A549 (cell line): ENCODE measurements around the gene WHRN. TPM values are rescaled to one million over a fixed set of nuclear protein-coding genes. Genes with fewer than 3 reads are reported as not detected.

ENCODE experiments used
- ATAC-seq, 2 experiments: fragments of 200-7000 bp in 1 of 2; fragments of >200 bp in 1 of 2; cut with Nextera tagmentation in 1 of 2; cut with Tn5 transposase in 1 of 2; 3 replicates each; pipeline versions ENCODE4 v1.8.0 to v1.9.1; 2018 to 2020; ENCODE audit warnings: mild to moderate bottlenecking in 1 of 2, moderate library complexity in 1 of 2
- CTCF ChIA-PET: fragments of 300-600 bp; sonication (Branson Sonifier 250); formaldehyde crosslinking; extraction: SDS; loops from one replicate; lab custom pipeline; 2021; ENCODE audit warnings: antibody characterized with exemption, inconsistent platforms; lab: Yijun Ruan, JAX
- POLR2A ChIA-PET: fragments of 350-600 bp; formaldehyde crosslinking; extraction: SDS; loops from one replicate; lab custom pipeline; 2021; ENCODE audit warnings: antibody characterized with exemption, inconsistent platforms; lab: Yijun Ruan, JAX
- DNase-seq, 2 experiments: peaks; one replicate each; pipeline versions ENCODE4 v3.0.0 to v3.0.0-alpha.2; 2011 to 2016; ENCODE audit warnings: low read depth in 1 of 2, low spot score in 1 of 2
- FAIRE-seq: peaks from 2 replicates; lab custom pipeline; 2011; peaks lifted over from hg19 to GRCh38; lab: Jason Lieb, UNC
- H3K27ac ChIP-seq, 2 experiments: fragments of >200 bp; sonication (Bioruptor Twin); formaldehyde crosslinking; 3 replicates each; pipeline ENCODE4 v1.5.1; 2016 to 2017
- H3K4me1 ChIP-seq: fragments of >200 bp; sonication (Bioruptor Twin); formaldehyde crosslinking; 3 replicates; pipeline ENCODE4 v1.6.1; 2016
- H3K4me2 ChIP-seq: fragments of >200 bp; sonication (Bioruptor Twin); formaldehyde crosslinking; 3 replicates; pipeline ENCODE4 v1.6.1; 2016
- H3K4me3 ChIP-seq: fragments of >200 bp; sonication (Bioruptor Twin); formaldehyde crosslinking; 3 replicates; pipeline ENCODE4 v1.5.1; 2016
- H3K9me3 ChIP-seq: fragments of >200 bp; sonication (Bioruptor Twin); formaldehyde crosslinking; 3 replicates; pipeline ENCODE4 v1.6.1; 2016
- BCL3 ChIP-seq: fragments of >200 bp; sonication (Bioruptor Twin); formaldehyde crosslinking; IDR thresholded peaks from 3 replicates; pipeline ENCODE4 v1.6.1; 2016
- BHLHE40 ChIP-seq: IDR thresholded peaks from 2 replicates; pipeline ENCODE4 v1.6.1; 2012; ENCODE audit warnings: low read depth, low read length, inconsistent platforms
- CBX8 ChIP-seq: fragments of 200-600 bp; sonication (generic); IDR thresholded peaks from 2 replicates; pipeline ENCODE4 v1.6.1; 2016
- CEBPB ChIP-seq, 2 experiments: fragments of >200 bp in 1 of 2; sonication (Bioruptor Twin) in 1 of 2; formaldehyde crosslinking in 1 of 2; IDR thresholded peaks; 2 replicates each; pipeline ENCODE4 v1.6.1; 2012 to 2016
- EHMT2 ChIP-seq: fragments of 200-600 bp; sonication (generic); IDR thresholded peaks from 2 replicates; pipeline ENCODE4 v1.6.1; 2016; ENCODE audit warnings: antibody characterized with exemption, low read depth, mild to moderate bottlenecking, moderate library complexity
- FOSL2 ChIP-seq, 2 experiments: fragments of 450-650 bp in 1 of 2; fragments of >200 bp in 1 of 2; sonication (Bioruptor Twin) in 1 of 2; formaldehyde crosslinking; IDR thresholded peaks; 2 replicates each; pipeline versions ENCODE4 v1.5.0 to v1.6.1; 2016 to 2020; ENCODE audit warnings: mild to moderate bottlenecking in 1 of 2, moderate library complexity in 1 of 2
- FOXS1 ChIP-seq: fragments of 250-450 bp; sonication (Bioruptor Pico); IDR thresholded peaks from 2 replicates; pipeline ENCODE4 v1.5.0; 2020; ENCODE audit warnings: mild to moderate bottlenecking, moderate library complexity
- HDAC2 ChIP-seq: fragments of 200-600 bp; sonication (generic); IDR thresholded peaks from 2 replicates; pipeline ENCODE4 v1.6.1; 2016
- HMGXB4 ChIP-seq: fragments of 250-450 bp; sonication (Bioruptor Pico); IDR thresholded peaks from 2 replicates; pipeline ENCODE4 v1.5.0; 2021; ENCODE audit warnings: mild to moderate bottlenecking, moderate library complexity, borderline replicate concordance
- HOXB13 ChIP-seq: fragments of 250-450 bp; sonication (Bioruptor Pico); IDR thresholded peaks from 2 replicates; pipeline ENCODE4 v1.5.0; 2020; ENCODE audit warnings: low read depth, mild to moderate bottlenecking, moderate library complexity
- JUN ChIP-seq, 2 experiments: fragments of >200 bp; sonication (Bioruptor Twin); formaldehyde crosslinking; IDR thresholded peaks; 2 replicates in 1 of 2; 3 replicates in 1 of 2; pipeline ENCODE4 v1.6.1; 2016 to 2017
- KDM5A ChIP-seq: fragments of 200-600 bp; sonication (generic); IDR thresholded peaks from 2 replicates; pipeline ENCODE4 v1.6.1; 2016; ENCODE audit warnings: antibody characterized with exemption, mild to moderate bottlenecking
- MAFK ChIP-seq: fragments of 450-650 bp; IDR thresholded peaks from 2 replicates; pipeline ENCODE4 v1.6.1; 2014; ENCODE audit not compliant: partially characterized antibody
- MAZ ChIP-seq: fragments of 150-350 bp; IDR thresholded peaks from 2 replicates; pipeline ENCODE4 v1.6.1; 2014; ENCODE audit warnings: antibody characterized with exemption, low read depth, low read length, borderline replicate concordance
- MYC ChIP-seq: IDR thresholded peaks from 2 replicates; pipeline ENCODE4 v1.6.1; 2012; ENCODE audit warnings: mild to moderate bottlenecking, inconsistent platforms, low read length, improper control_type of control experiment, borderline replicate concordance
- NPAS2 ChIP-seq: fragments of 250-450 bp; sonication (Bioruptor Pico); IDR thresholded peaks from 2 replicates; pipeline ENCODE4 v1.8.0; 2022; ENCODE audit warnings: mild to moderate bottlenecking, moderate library complexity, borderline replicate concordance
- POLR2AphosphoS2 ChIP-seq: conservative IDR thresholded peaks from 2 replicates; pipeline ENCODE4 v1.6.1; 2012; ENCODE audit warnings: low read length, improper control_type of control experiment, inconsistent platforms
- RARB ChIP-seq: fragments of 250-450 bp; sonication (Bioruptor Pico); IDR thresholded peaks from 2 replicates; pipeline ENCODE4 v1.8.0; 2021; ENCODE audit warnings: mild to moderate bottlenecking, moderate library complexity
- REST ChIP-seq: fragments of 200-600 bp; sonication (generic); IDR thresholded peaks from 2 replicates; pipeline ENCODE4 v1.6.1; 2016; ENCODE audit warnings: antibody characterized with exemption, mild to moderate bottlenecking, moderate library complexity
- RFX5 ChIP-seq: fragments of 450-650 bp; IDR thresholded peaks from 2 replicates; pipeline ENCODE4 v1.7.1; 2014; ENCODE audit warnings: antibody characterized with exemption, mild to moderate bottlenecking, moderate library complexity
- SMC3 ChIP-seq: fragments of >200 bp; sonication (Bioruptor Twin); formaldehyde crosslinking; IDR thresholded peaks from 3 replicates; pipeline ENCODE4 v1.6.1; 2018; ENCODE audit warnings: inconsistent platforms
- SREBF2 ChIP-seq: fragments of 450-650 bp; IDR thresholded peaks from 2 replicates; pipeline ENCODE4 v1.6.1; 2014; ENCODE audit warnings: mild to moderate bottlenecking, moderate library complexity
- TFCP2L1 ChIP-seq: fragments of 250-450 bp; sonication (Bioruptor Pico); IDR thresholded peaks from 2 replicates; pipeline ENCODE4 v1.5.0; 2021; ENCODE audit warnings: mild to moderate bottlenecking
- WGBS: methylation state at CpG from one replicate; pipeline ENCODE4 v1.1.6; 2017; ENCODE audit errors: missing lambda C conversion rate; 5-methylcytosine and 5-hydroxymethylcytosine counted together
- polyA plus RNA-seq, 4 experiments: library from polyadenylated mRNA; depleted of rRNA in 3 of 4; stranded (reverse); fragments of >200 nt; fragmentation: RNase III in 1 of 4; extraction: RNeasy Plus Mini Kit Qiagen cat#74134 plus additional on column Dnase treatment in 1 of 4; gene quantifications; 2 replicates in 3 of 4; 3 replicates in 1 of 4; pipeline ENCODE4 v1.2.3, GENCODE V29; 2011 to 2017

WHRN gene
- polyA plus RNA-seq, 2 of the 4 experiments (the other 2 are of a cell fraction), result 1.2 to 3.2 TPM

GRCh38 chr9:114378016-114378415 is 127.3 kb downstream of the WHRN start:
- FAIRE-seq (no peak), DNase-seq (no peak), ATAC-seq (no peak)
- no peak for TF ChIP-seq MYC
- POLR2A ChIA-PET, result no interaction called here
- Histone ChIP-seq H3K9me3 (no peaks in the 10 kb centered on the region), H3K4me2 (no peak overlapping the region), H3K27ac (no peak overlapping the region), H3K4me1 (no peaks in the 10 kb centered on the region), H3K4me3 (no peak overlapping the region)
- WGBS, result 94% methylated on average over 8 of the region's 8 CpGs
- CTCF ChIA-PET, result interaction anchor here (1.2 to 2.6 kb wide), 3 partner anchors 14 to 27 kb away, joined by 3 to 9 read pairs (median 6); no protein-coding TSS in a partner anchor

- Histone ChIP-seq H3K4me2 (no peak overlapping the region), H3K27ac (no peak overlapping the region), H3K4me1 (no peaks in the 10 kb centered on the region), H3K9me3 (no peaks in the 10 kb centered on the region), H3K4me3 (no peak overlapping the region)
- ChIA-PET POLR2A (no interaction called here), CTCF (interaction anchor here (1.5 kb wide), 1 partner anchor 9 kb away, joined by 4 read pairs; no protein-coding TSS in a partner anchor)
- WGBS, result 83% methylated on average over 16 of the region's 19 CpGs
- no peak for DNase-seq
- ATAC-seq, result no peak
- FAIRE-seq, result no peak
- TF ChIP-seq SREBF2, result no peak
- TF ChIP-seq REST, result no peak
Observed at GRCh38 chr9:114376586-114377445, 128.5 kb downstream of the WHRN start.

GRCh38 chr9:114375386-114376175 is 129.7 kb downstream of the WHRN start:
- no peaks in the 10 kb centered on the region for H3K4me1 ChIP-seq
- TF ChIP-seq KDM5A, result no peak
- no peak for TF ChIP-seq MAFK
- TF ChIP-seq MAZ, result no peak
- TF ChIP-seq BHLHE40, result no peak
- no peak for TF ChIP-seq RARB (CRISPR knock-in tag)
- TF ChIP-seq NPAS2, result no peak
- no peak for TF ChIP-seq CBX8
- no peak for TF ChIP-seq CEBPB (IDR thresholded peaks at IDR 0.05)
- TF ChIP-seq, all 56 proteins: peak for 0
- FAIRE-seq (no peak), ATAC-seq (no peak), DNase-seq (no peak)
- H3K4me2 ChIP-seq, result no peak overlapping the region
- H3K4me3 ChIP-seq, result no peak overlapping the region
- no peaks in the 10 kb centered on the region for H3K9me3 ChIP-seq
- no peak overlapping the region for H3K27ac ChIP-seq
- WGBS, result 83% methylated on average over 9 of the region's 9 CpGs
- ChIA-PET POLR2A (no interaction called here), CTCF (interaction anchor here (1.5 kb wide), 1 partner anchor 10 kb away, joined by 4 read pairs; no protein-coding TSS in a partner anchor)

- CTCF ChIA-PET, result no interaction called here
- H3K9me3 ChIP-seq, result no peaks in the 10 kb centered on the region
- ATAC-seq, result no peak
- TF ChIP-seq HOXB13 (CRISPR knock-in tag) (no peak), TFCP2L1 (no peak), EHMT2 (no peak), RFX5 (no peak), BCL3 (no peak), POLR2AphosphoS2 (no peak), KDM5A (no peak), JUN (IDR thresholded peaks at IDR 0.05) (no peak), FOXS1 (CRISPR knock-in tag) (no peak), SMC3 (no peak), HMGXB4 (CRISPR knock-in tag) (no peak), HDAC2 (no peak), FOSL2 (IDR thresholded peaks at IDR 0.05) (no peak), FOSL2 (CRISPR knock-in tag; IDR thresholded peaks at IDR 0.05) (no peak)
Observed at GRCh38 chr9:114374936-114375335, 130.3 kb downstream of the WHRN start.

More at GRCh38 chr9:114374936-114375335, 130.3 kb downstream of the WHRN start:
- no peak overlapping the region for H3K4me2 ChIP-seq
- no peak for DNase-seq
- WGBS, result 90% methylated on average over 9 of the region's 9 CpGs
- no peak overlapping the region for H3K4me3 ChIP-seq
- no peaks in the 10 kb centered on the region for H3K4me1 ChIP-seq
- no peak overlapping the region for H3K27ac ChIP-seq
- POLR2A ChIA-PET, result no interaction called here
- no peak for FAIRE-seq
